Measurements from ENCODE around the gene MPO.

MPO gene

GRCh38 chr17:58265902-58266875, 14.5 kb downstream of the MPO start:
- no peak for DNase-seq (ENCODE audit: low read depth in 4 of 4, low spot score in 1 of 4)

GRCh38 chr17:58265271-58265670, 15.5 kb downstream of the MPO start:
- no peak for DNase-seq (ENCODE audit: low read depth in 4 of 4, low spot score in 1 of 4)

- DNase-seq (ENCODE audit: low read depth in 4 of 4, low spot score in 1 of 4) = no peak
Observed at GRCh38 chr17:58264407-58265103, 16.2 kb downstream of the MPO start.

- DNase-seq (ENCODE audit: low read depth in 4 of 4, low spot score in 1 of 4) = no peak
Observed at GRCh38 chr17:58263773-58264172, 17.0 kb downstream of the MPO start.

- no peak for DNase-seq (ENCODE audit: low read depth in 4 of 4, low spot score in 1 of 4)
Observed at GRCh38 chr17:58262149-58262548, 18.6 kb downstream of the MPO start.

GRCh38 chr17:58254803-58255202, 25.9 kb downstream of the MPO start:
- no peak for DNase-seq (ENCODE audit: low read depth in 4 of 4, low spot score in 1 of 4)

- no peak for DNase-seq (ENCODE audit: low read depth in 4 of 4, low spot score in 1 of 4)
Observed at GRCh38 chr17:58253082-58253481, 27.7 kb downstream of the MPO start.

GRCh38 chr17:58252141-58252540, 28.6 kb downstream of the MPO start:
- DNase-seq (ENCODE audit: low read depth in 4 of 4, low spot score in 1 of 4) = no peak

- DNase-seq (ENCODE audit: low read depth in 4 of 4, low spot score in 1 of 4) = no peak
Observed at GRCh38 chr17:58250344-58251011, 30.3 kb downstream of the MPO start.

- peak; percentile 66 to 77 (median 72) for DNase-seq (ENCODE audit: low read depth in 4 of 4, low spot score in 1 of 4)
Observed at GRCh38 chr17:58249270-58250133, 31.2 kb downstream of the MPO start.

- DNase-seq (ENCODE audit: low read depth in 4 of 4, low spot score in 1 of 4) = no peak
Observed at GRCh38 chr17:58248955-58249269, 31.8 kb downstream of the MPO start.

- no peak for DNase-seq (ENCODE audit: low read depth in 4 of 4, low spot score in 1 of 4)
Observed at GRCh38 chr17:58247511-58248363, 33.0 kb downstream of the MPO start.

- DNase-seq (ENCODE audit: low read depth in 4 of 4, low spot score in 1 of 4) = no peak
Observed at GRCh38 chr17:58246781-58247180, 34.0 kb downstream of the MPO start.

- DNase-seq (ENCODE audit: low read depth in 4 of 4, low spot score in 1 of 4) = no peak
Observed at GRCh38 chr17:58246104-58246740, 34.5 kb downstream of the MPO start.

GRCh38 chr17:58245428-58246103, 35.2 kb downstream of the MPO start:
- DNase-seq (ENCODE audit: low read depth in 4 of 4, low spot score in 1 of 4) = no peak

GRCh38 chr17:58244963-58245362, 35.8 kb downstream of the MPO start:
- no peak for DNase-seq (ENCODE audit: low read depth in 4 of 4, low spot score in 1 of 4)

- DNase-seq (ENCODE audit: low read depth in 4 of 4, low spot score in 1 of 4) = no peak
Observed at GRCh38 chr17:58242171-58242784, 38.5 kb downstream of the MPO start.

- DNase-seq (ENCODE audit: low read depth in 4 of 4, low spot score in 1 of 4) = no peak
Observed at GRCh38 chr17:58239987-58240386, 40.7 kb downstream of the MPO start.
